Endodermal cell (in vitro differentiated cells): ENCODE measurements around the gene PLCH2. TPM values are rescaled to one million over a fixed set of nuclear protein-coding genes. Genes with fewer than 3 reads are reported as not detected.
"Not testable (repeated sequence)": the region's sequence is repeated elsewhere in the genome, so short reads cannot be mapped to it uniquely, and the experiment has no call there.

ENCODE experiments used
- DNase-seq: peaks from one replicate; pipeline ENCODE4 v3.0.0-alpha.2; 2017
- H3K27ac ChIP-seq: 2 replicates; pipeline ENCODE4 v1.5.1; 2013; ENCODE audit warnings: mild to moderate bottlenecking, low read depth, low read length, moderate library complexity
- H3K27me3 ChIP-seq: 2 replicates; pipeline ENCODE4 v1.6.1; 2013; ENCODE audit warnings: mild to moderate bottlenecking, low read length, moderate library complexity; ENCODE audit not compliant: insufficient read depth, control insufficient read depth, poor library complexity, severe bottlenecking
- H3K36me3 ChIP-seq: 2 replicates; pipeline ENCODE4 v1.7.0; 2013; ENCODE audit warnings: mild to moderate bottlenecking, low read length, moderate library complexity; ENCODE audit not compliant: control insufficient read depth, insufficient read depth
- H3K4me1 ChIP-seq: one replicate; pipeline ENCODE4 v1.7.0; 2013; ENCODE audit warnings: low read length; ENCODE audit not compliant: control insufficient read depth, insufficient read depth
- H3K4me3 ChIP-seq: 2 replicates; pipeline ENCODE4 v1.5.1; 2013; ENCODE audit warnings: mild to moderate bottlenecking, low read length, moderate library complexity
- H3K9ac ChIP-seq: 2 replicates; pipeline ENCODE4 v1.6.1; 2013; ENCODE audit warnings: mild to moderate bottlenecking, low read length, moderate library complexity; ENCODE audit not compliant: poor library complexity, severe bottlenecking; ENCODE audit errors: extremely low read depth
- H3K9me3 ChIP-seq: 2 replicates; pipeline ENCODE4 v1.6.1; 2013; ENCODE audit warnings: mild to moderate bottlenecking, low read length, moderate library complexity; ENCODE audit not compliant: control insufficient read depth
- H3K27ac Mint-ChIP-seq: 2 replicates; pipeline ENCODE4 v1.8.0; 2020; ENCODE audit warnings: mixed read lengths
- H3K27me3 Mint-ChIP-seq: 2 replicates; pipeline ENCODE4 v1.8.0; 2021; ENCODE audit warnings: mild to moderate bottlenecking, mixed read lengths; ENCODE audit not compliant: insufficient read depth
- H3K36me3 Mint-ChIP-seq: 2 replicates; pipeline ENCODE4 v1.8.0; 2020; ENCODE audit warnings: low read depth, mixed read lengths
- H3K4me1 Mint-ChIP-seq: 2 replicates; pipeline ENCODE4 v1.8.0; 2020; ENCODE audit warnings: mixed read lengths
- H3K4me3 Mint-ChIP-seq: 2 replicates; pipeline ENCODE4 v1.8.0; 2020; ENCODE audit warnings: mild to moderate bottlenecking, moderate library complexity, mixed read lengths
- H3K9me3 Mint-ChIP-seq: 2 replicates; pipeline ENCODE4 v1.8.0; 2020; ENCODE audit warnings: mild to moderate bottlenecking, mixed read lengths
- CTCF ChIP-seq: fragments of 200-600 bp; sonication (generic); conservative IDR thresholded peaks from 2 replicates; pipeline ENCODE4 v1.5.0; 2021; ENCODE audit warnings: antibody characterized with exemption, mild to moderate bottlenecking
- WGBS, 2 experiments: methylation state at CpG; one replicate each; pipeline versions ENCODE4 v1.1.5 to v1.1.7; 2013; ENCODE audit warnings: missing lambda C conversion rate in 2 of 2, mixed read lengths in 1 of 2; ENCODE audit not compliant: insufficient coverage in 1 of 2, insufficient read length in 1 of 2; 5-methylcytosine and 5-hydroxymethylcytosine counted together
- total RNA-seq, 2 donors: library from RNA; stranded (reverse); fragmentation: NEBNext Ultra II Directional in 1 of 2; extraction: Animal tissue kit (Norgen Biotek cat#: 25700) in 1 of 2; gene quantifications; 2 replicates in 1 of 2; 3 replicates in 1 of 2; pipeline ENCODE4 v1.2.1, GENCODE V29; 2021

The PLCH2 gene
- total RNA-seq, 2 donors from 2014 or later: 0.18 to 0.31 TPM

GRCh38 chr1:2439369-2439768 lies 36.7 kb upstream of the PLCH2 start:
- no peak overlapping the region for H3K9ac ChIP-seq
- Mint-ChIP-seq H3K27ac (no peak overlapping the region), H3K36me3 (no peaks in the 10 kb centered on the region), H3K27me3 (peaks cover 27% of the 10 kb centered on the region), H3K4me3 (no peak overlapping the region), H3K4me1 (no peaks in the 10 kb centered on the region), H3K9me3 (no peaks in the 10 kb centered on the region)
- H3K27me3 ChIP-seq: peaks cover 29% of the 10 kb centered on the region
- H3K4me1 ChIP-seq: no peaks in the 10 kb centered on the region
- no peaks in the 10 kb centered on the region for H3K36me3 ChIP-seq
- TF ChIP-seq CTCF: no peak
- 89 to 90% methylated on average over 15 of the region's 15 CpGs for WGBS, 2 experiments
- no peak overlapping the region for H3K27ac ChIP-seq
- DNase-seq: no peak
- no peaks in the 10 kb centered on the region for H3K9me3 ChIP-seq
- no peak overlapping the region for H3K4me3 ChIP-seq

- not testable (repeated sequence) for DNase-seq, H3K4me3 ChIP-seq, H3K4me1 ChIP-seq, H3K36me3 ChIP-seq, H3K9me3 ChIP-seq, H3K4me3 Mint-ChIP-seq, H3K9ac ChIP-seq, H3K4me1 Mint-ChIP-seq, H3K9me3 Mint-ChIP-seq, H3K36me3 Mint-ChIP-seq, H3K27ac Mint-ChIP-seq, H3K27ac ChIP-seq
- 90 to 91% methylated on average over 19 to 23 of the region's 23 CpGs for WGBS, 2 experiments
- peaks cover 37% of the 10 kb centered on the region for H3K27me3 Mint-ChIP-seq
- H3K27me3 ChIP-seq: peaks cover 39% of the 10 kb centered on the region
These were observed 35.7 kb upstream of the PLCH2 start for GRCh38 chr1:2440346-2440745.

- Mint-ChIP-seq H3K9me3 (no peaks in the 10 kb centered on the region), H3K4me1 (no peaks in the 10 kb centered on the region), H3K36me3 (no peaks in the 10 kb centered on the region), H3K27ac (no peak overlapping the region), H3K27me3 (peaks cover 38% of the 10 kb centered on the region), H3K4me3 (no peak overlapping the region)
- H3K27ac ChIP-seq: no peak overlapping the region
- DNase-seq: no peak
- peaks cover 43% of the 10 kb centered on the region for H3K27me3 ChIP-seq
- no peak overlapping the region for H3K9ac ChIP-seq
- no peak for TF ChIP-seq CTCF
- no peaks in the 10 kb centered on the region for H3K4me1 ChIP-seq
- H3K36me3 ChIP-seq: no peaks in the 10 kb centered on the region
- 84 to 88% methylated on average over 11 to 13 of the region's 13 CpGs for WGBS, 2 experiments
- H3K4me3 ChIP-seq: no peak overlapping the region
- no peaks in the 10 kb centered on the region for H3K9me3 ChIP-seq
These were observed 34.3 kb upstream of the PLCH2 start for GRCh38 chr1:2441746-2442145.

- 86 to 100% methylated on average over 1 to 6 of the region's 6 CpGs for WGBS, 2 experiments
- Mint-ChIP-seq H3K4me3 (no peak overlapping the region), H3K9me3 (no peaks in the 10 kb centered on the region), H3K4me1 (no peaks in the 10 kb centered on the region), H3K36me3 (no peaks in the 10 kb centered on the region), H3K27me3 (peaks cover 38% of the 10 kb centered on the region), H3K27ac (no peak overlapping the region)
- Histone ChIP-seq H3K9me3 (no peaks in the 10 kb centered on the region), H3K4me3 (no peak overlapping the region), H3K27me3 (peaks cover 43% of the 10 kb centered on the region), H3K4me1 (no peaks in the 10 kb centered on the region), H3K27ac (no peak overlapping the region), H3K36me3 (no peaks in the 10 kb centered on the region), H3K9ac (no peak overlapping the region)
- DNase-seq: no peak
- TF ChIP-seq CTCF: no peak
These were observed 33.4 kb upstream of the PLCH2 start for GRCh38 chr1:2442661-2443060.
